Endothelial cell of umbilical vein (primary cell): Measurements from ENCODE around the gene RAD1. TPM values are rescaled to one million over a fixed set of nuclear protein-coding genes. Genes with fewer than 3 reads are reported as not detected.

ENCODE experiments used
- BruUV-seq: library from RNA; stranded (reverse); fragments of 400-500 nt; replicated peaks from 2 replicates; lab custom pipeline; 2021; lab: Mats Ljungman, UMichigan
- CTCF ChIA-PET: fragments of 300-600, 350-600 bp; sonication (Branson Sonifier 250); formaldehyde crosslinking; loops from one replicate; lab custom pipeline; 2021; ENCODE audit warnings: antibody characterized with exemption, inconsistent platforms; lab: Charles Lee
- POLR2A ChIA-PET: fragments of 300-600, 350-600 bp; sonication (Branson Sonifier 250); formaldehyde crosslinking; loops from one replicate; lab custom pipeline; 2021; ENCODE audit warnings: antibody characterized with exemption, inconsistent platforms; lab: Charles Lee
- DNase-seq: peaks from one replicate; pipeline ENCODE4 v3.0.0-alpha.2; 2011; ENCODE audit warnings: low read depth, low spot score
- FAIRE-seq: peaks from 2 replicates; lab custom pipeline; 2011; peaks lifted over from hg19 to GRCh38; lab: Jason Lieb, UNC
- H2AFZ ChIP-seq: 2 replicates; pipeline ENCODE4 v1.6.0; 2012; ENCODE audit warnings: low read depth, low read length, control low read depth, inconsistent platforms
- H3K27ac ChIP-seq: 2 replicates; pipeline ENCODE4 v1.5.1; 2011; ENCODE audit warnings: low read depth, mild to moderate bottlenecking, control low read depth, low read length, moderate library complexity; ENCODE audit not compliant: insufficient read depth
- H3K27me3 ChIP-seq, 2 experiments: 2 replicates each; pipeline versions ENCODE4 v1.6.0 to v1.6.1; 2011; ENCODE audit warnings: low read length in 2 of 2, mixed read lengths in 1 of 2; ENCODE audit not compliant: control insufficient read depth in 2 of 2, insufficient read depth in 2 of 2
- H3K36me3 ChIP-seq, 2 experiments: 2 replicates in 1 of 2; 3 replicates in 1 of 2; pipeline ENCODE4 v1.5.1; 2011; ENCODE audit warnings: low read length in 2 of 2, mild to moderate bottlenecking in 1 of 2, moderate library complexity in 1 of 2; ENCODE audit not compliant: control insufficient read depth in 2 of 2, insufficient read depth in 2 of 2; ENCODE audit errors: extremely low read depth in 1 of 2
- H3K4me1 ChIP-seq: 3 replicates; pipeline ENCODE4 v1.5.1; 2011; ENCODE audit warnings: mild to moderate bottlenecking, low read length; ENCODE audit not compliant: control insufficient read depth, insufficient read depth; ENCODE audit errors: extremely low read depth
- H3K4me2 ChIP-seq: 2 replicates; pipeline ENCODE4 v1.6.1; 2011; ENCODE audit warnings: low read length, control low read depth, mixed read lengths; ENCODE audit not compliant: insufficient read depth
- H3K4me3 ChIP-seq, 3 experiments: fragments of 200-600 bp in 1 of 3; sonication (generic), shearing (Covaris generic) in 1 of 3; replicated peaks in 1 of 3; 2 replicates each; pipeline ENCODE4 v1.5.1; 2011 to 2016; ENCODE audit warnings: control low read depth in 3 of 3, low read length in 3 of 3, mild to moderate bottlenecking in 2 of 3, inconsistent platforms in 1 of 3, low read depth in 1 of 3, moderate library complexity in 1 of 3; ENCODE audit not compliant: insufficient read depth in 1 of 3
- H3K79me2 ChIP-seq: 2 replicates; pipeline ENCODE4 v1.6.0; 2012; ENCODE audit warnings: low read length, inconsistent platforms; ENCODE audit not compliant: control insufficient read depth, insufficient read depth
- H3K9ac ChIP-seq: replicated peaks from 2 replicates; pipeline ENCODE3; 2011; ENCODE audit warnings: low read length, control low read depth; ENCODE audit not compliant: insufficient read depth; ENCODE audit errors: extremely low read depth
- H3K9me1 ChIP-seq: replicated peaks from 3 replicates; pipeline ENCODE4 v1.6.0; 2011; ENCODE audit warnings: mild to moderate bottlenecking, low read length; ENCODE audit not compliant: control insufficient read depth, insufficient read depth; ENCODE audit errors: extremely low read depth
- H3K9me3 ChIP-seq: replicated peaks from 2 replicates; pipeline ENCODE4 v1.5.1; 2012; ENCODE audit warnings: low read length, inconsistent platforms; ENCODE audit not compliant: control insufficient read depth, insufficient read depth
- H4K20me1 ChIP-seq: replicated peaks from 2 replicates; pipeline ENCODE3; 2011; ENCODE audit warnings: mild to moderate bottlenecking, low read length; ENCODE audit not compliant: control insufficient read depth, insufficient read depth; ENCODE audit errors: extremely low read depth
- CTCF ChIP-seq, 2 donors: IDR thresholded peaks; 1 replicate in 1 of 2; 2 replicates in 1 of 2; pipeline ENCODE4 v1.5.1; 2011; ENCODE audit warnings: low read length in 2 of 2, mild to moderate bottlenecking in 2 of 2, moderate library complexity in 2 of 2, control low read depth in 1 of 2, inconsistent platforms in 1 of 2, low read depth in 1 of 2; ENCODE audit not compliant: insufficient read depth in 1 of 2; ENCODE audit errors: extremely low read depth in 1 of 2
- EZH2 ChIP-seq: IDR thresholded peaks from 2 replicates; pipeline ENCODE4 v1.6.1; 2012; ENCODE audit warnings: borderline replicate concordance, low read depth, mild to moderate bottlenecking, moderate library complexity, low read length, inconsistent platforms; ENCODE audit not compliant: severe bottlenecking
- FOS ChIP-seq: IDR thresholded peaks from 2 replicates; pipeline ENCODE4 v1.6.1; 2011; ENCODE audit warnings: mild to moderate bottlenecking, low read length, moderate library complexity, borderline replicate concordance; ENCODE audit not compliant: insufficient read depth
- GATA2 ChIP-seq: IDR thresholded peaks from 2 replicates; pipeline ENCODE4 v1.7.0; 2011; ENCODE audit warnings: low read depth, mild to moderate bottlenecking, moderate library complexity, mixed read lengths, low read length; ENCODE audit not compliant: insufficient read length, insufficient read depth
- JUN ChIP-seq: IDR thresholded peaks from 2 replicates; pipeline ENCODE4 v1.6.1; 2011; ENCODE audit warnings: borderline replicate concordance, low read depth; ENCODE audit not compliant: insufficient read length, insufficient read depth
- MYC ChIP-seq: IDR thresholded peaks from one replicate; pipeline ENCODE4 v1.6.1; 2011; ENCODE audit warnings: mild to moderate bottlenecking, low read depth, low read length
- POLR2A ChIP-seq: IDR thresholded peaks from 2 replicates; pipeline ENCODE4 v1.6.1; 2012; ENCODE audit warnings: low read depth, mild to moderate bottlenecking, control low read depth, low read length
- POLR2AphosphoS5 ChIP-seq: IDR thresholded peaks from 2 replicates; pipeline ENCODE4 v1.6.1; 2012; ENCODE audit warnings: low read depth, mild to moderate bottlenecking, control low read depth, low read length, moderate library complexity; ENCODE audit not compliant: insufficient read depth
- dilution Hi-C: fragments of 300-500 bp; cut with MboI; formaldehyde crosslinking; loops from one replicate; pipeline ENCODE4 v1.15.0; 2019; ENCODE audit warnings: low sequenced_read_pairs; ENCODE audit not compliant: extremely low pct_ligation_motif_present
- intact Hi-C: fragments of 100-400 bp; cut with micrococcal nuclease; formaldehyde crosslinking; loops from one replicate; pipeline ENCODE4 v1.10.0; 2022
- polyA plus RNA-seq, 4 experiments: library from polyadenylated mRNA; depleted of rRNA in 3 of 4; stranded (reverse) in 3 of 4; unstranded in 1 of 4; fragments of >200 nt; gene quantifications; 2 replicates each; pipeline versions ENCODE4 v1.2.1 to v1.2.3, GENCODE V29; 2011 to 2012; ENCODE audit warnings: missing spikeins in 1 of 4
- total RNA-seq: library from RNA; stranded (reverse); gene quantifications from 2 replicates; pipeline ENCODE4 v1.2.3, GENCODE V29; 2021
- TF ChIP-seq, protein P1 (sequence below): IDR thresholded peaks from 2 replicates; pipeline ENCODE4 v1.6.1; 2011; ENCODE audit not compliant: insufficient read depth, insufficient read length

The RAD1 gene
- total and polyA plus RNA-seq, 2 donors (not counting 3 experiments of a cell fraction or from before 2014, with no cell fraction given): 10.7 to 22.2 TPM

GRCh38 chr5:34858790-34859189, 56.5 kb downstream of the RAD1 start:
- Histone ChIP-seq H4K20me1 (no peaks in the 10 kb centered on the region), H3K27me3 (peaks cover 0 to 9% of the 10 kb centered on the region in 2 experiments), H3K79me2 (no peaks in the 10 kb centered on the region), H3K9ac (no peak overlapping the region), H3K9me1 (no peaks in the 10 kb centered on the region), H3K27ac (no peak overlapping the region), H3K4me3 (no peak overlapping the region), H3K4me1 (peaks cover 14% of the 10 kb centered on the region), H3K9me3 (no peaks in the 10 kb centered on the region), H3K4me2 (no peak overlapping the region), H2AFZ (no peak overlapping the region), H3K36me3 (no peaks in the 10 kb centered on the region)
- BruUV-seq: no TSS peak
- CTCF ChIA-PET: interaction anchor here (2.2 kb wide), 1 partner anchor 10 kb away, joined by 8 read pairs; no protein-coding TSS in a partner anchor
- DNase-seq (no peak), FAIRE-seq (no peak)
- intact Hi-C loops (no loop called here), dilution Hi-C loops (no loop called here)
- POLR2A ChIA-PET: no interaction called here
- TF ChIP-seq MYC: no peak
- TF ChIP-seq POLR2A: no peak
- no peak for TF ChIP-seq POLR2AphosphoS5
- TF ChIP-seq FOS: no peak
- no peak for TF ChIP-seq EZH2
- TF ChIP-seq GATA2: no peak
- TF ChIP-seq, protein P1, sequence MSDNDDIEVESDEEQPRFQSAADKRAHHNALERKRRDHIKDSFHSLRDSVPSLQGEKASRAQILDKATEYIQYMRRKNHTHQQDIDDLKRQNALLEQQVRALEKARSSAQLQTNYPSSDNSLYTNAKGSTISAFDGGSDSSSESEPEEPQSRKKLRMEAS: no peak
- TF ChIP-seq CTCF (IDR thresholded peaks at IDR 0.05; ENCODE audit: extremely low read depth in 1 of 2, insufficient read depth in 1 of 2, low read depth in 1 of 2, low read length in 2 of 2): no peak
- TF ChIP-seq JUN: no peak
